Right renal cortex interstitium (tissue), 3 donors: ENCODE results near the gene IL9. TPM values are rescaled to one million over a fixed set of nuclear protein-coding genes. Genes with fewer than 3 reads are reported as not detected.
A peak's percentile ranks its signal among the peaks of the same experiment; 100 is the strongest.

ENCODE experiments used
- DNase-seq, 3 donors: peaks; one replicate each; pipeline ENCODE4 v3.0.0-alpha.2; 2013; ENCODE audit warnings: low read depth in 3 of 3, low spot score in 2 of 3
- polyA plus RNA-seq, 3 donors: library from polyadenylated mRNA; unstranded; fragments of 120-200 nt; gene quantifications; one replicate each; pipeline ENCODE4 v1.2.1, GENCODE V29; 2013; ENCODE audit not compliant: insufficient read length in 3 of 3

IL9 gene
- not detected for polyA plus RNA-seq

DNA sequence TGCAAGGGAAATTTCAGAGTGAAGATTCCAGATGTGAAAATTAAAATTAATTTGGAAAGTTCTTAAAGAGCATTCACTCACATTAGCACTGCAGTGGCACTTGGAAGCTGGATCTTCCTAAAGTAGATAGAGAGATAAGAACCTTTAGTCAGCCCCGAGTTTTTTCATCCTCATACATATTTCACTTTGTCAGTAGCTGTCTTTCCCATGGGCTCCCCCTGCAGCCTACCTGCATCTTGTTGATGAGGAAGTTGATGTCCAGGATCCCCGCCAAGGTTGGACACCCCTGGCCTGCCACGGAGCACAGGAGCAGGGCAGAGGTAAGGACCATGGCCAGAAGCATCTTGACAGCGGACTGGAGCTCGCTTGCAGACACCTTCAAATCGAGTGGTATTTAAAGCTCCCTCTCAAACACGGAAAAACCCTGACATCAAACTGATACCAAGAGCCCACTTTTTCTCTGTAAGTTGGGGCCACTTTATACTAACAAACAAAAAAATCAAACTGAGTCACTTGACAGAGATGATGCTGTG lies at the start of gene IL9:
Gene IL9, minus strand, starts transcription at position 368 of the 533 bp plus-strand sequence. Its CDS starts 25 bp downstream, at position 343.
- no peak for DNase-seq

DNA sequence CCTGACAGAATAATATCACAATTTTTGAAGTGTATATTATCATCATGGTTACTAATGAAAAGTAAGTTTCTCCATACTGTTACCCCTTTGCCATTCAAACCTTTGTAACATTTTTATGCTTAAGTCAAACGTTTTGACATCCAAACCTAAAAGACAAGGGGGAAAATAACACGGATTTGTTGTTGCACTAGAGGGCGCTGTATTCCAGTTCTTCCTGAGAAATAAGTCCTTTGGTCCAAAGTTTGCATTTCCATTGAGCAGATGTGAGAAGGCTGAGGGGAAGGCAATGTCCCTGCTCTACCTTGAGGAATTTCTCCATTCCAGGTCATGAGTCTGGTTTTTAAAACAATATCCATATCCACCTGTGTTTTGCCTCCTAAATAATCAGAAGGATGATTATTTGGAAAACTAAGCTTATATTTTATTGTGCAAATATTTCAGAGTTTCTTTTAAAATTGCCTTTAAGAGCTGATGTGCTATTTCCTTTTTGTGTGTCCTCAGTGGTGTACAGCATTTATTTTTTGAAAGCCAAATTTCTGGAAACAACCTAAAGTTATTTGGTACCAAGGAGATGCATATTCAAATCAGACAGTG lies 49.4 kb upstream of the IL9 start:
- peak; percentile 59 to 61 (median 59) for DNase-seq

DNA sequence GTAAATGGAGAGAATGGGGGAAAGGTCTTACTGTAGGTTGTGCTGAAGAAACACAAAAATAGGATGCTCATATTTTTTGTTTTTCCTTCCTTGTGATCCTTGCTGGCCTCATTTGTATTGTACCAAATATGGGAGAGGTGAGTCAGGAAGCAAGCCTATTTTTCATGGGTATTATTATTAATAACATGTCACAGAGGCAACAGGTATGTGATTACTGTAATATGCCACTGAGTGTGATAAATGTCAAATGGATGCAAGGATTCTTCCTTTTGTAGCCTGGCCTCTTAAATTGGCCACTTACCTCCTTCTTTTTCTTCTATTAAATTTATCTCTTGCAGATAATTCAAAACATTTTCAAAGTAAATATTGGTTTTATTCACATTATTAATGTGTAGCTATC lies 48.9 kb upstream of the IL9 start:
- DNase-seq, result no peak

DNA sequence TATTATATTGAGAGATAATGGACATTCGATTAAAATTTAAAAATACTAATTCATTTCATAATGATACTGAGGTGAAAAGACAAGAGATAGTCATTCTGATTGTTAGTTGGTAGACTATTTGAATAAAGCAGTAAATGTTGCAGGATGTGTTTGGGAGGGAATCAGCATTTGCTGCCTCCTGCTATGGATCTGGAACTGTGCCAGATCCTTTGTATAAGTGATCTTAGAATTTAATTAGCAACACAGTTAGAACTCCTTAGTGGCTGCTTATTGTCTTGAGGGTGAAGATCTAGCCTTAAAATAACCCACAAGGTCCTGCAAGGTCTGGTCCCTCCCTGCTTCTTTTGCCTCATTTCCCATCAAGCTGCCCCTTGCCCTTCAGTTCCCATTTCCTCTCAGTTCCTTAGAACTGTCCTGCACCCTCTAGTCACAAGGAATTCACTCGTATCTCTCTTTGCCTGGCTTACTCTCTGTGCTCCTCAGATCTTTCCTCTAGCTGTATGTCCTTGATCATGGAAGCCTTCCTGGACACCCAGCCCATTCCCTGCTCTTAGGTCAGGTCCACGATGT lies 46.6 kb upstream of the IL9 start:
- DNase-seq, result no peak

DNA sequence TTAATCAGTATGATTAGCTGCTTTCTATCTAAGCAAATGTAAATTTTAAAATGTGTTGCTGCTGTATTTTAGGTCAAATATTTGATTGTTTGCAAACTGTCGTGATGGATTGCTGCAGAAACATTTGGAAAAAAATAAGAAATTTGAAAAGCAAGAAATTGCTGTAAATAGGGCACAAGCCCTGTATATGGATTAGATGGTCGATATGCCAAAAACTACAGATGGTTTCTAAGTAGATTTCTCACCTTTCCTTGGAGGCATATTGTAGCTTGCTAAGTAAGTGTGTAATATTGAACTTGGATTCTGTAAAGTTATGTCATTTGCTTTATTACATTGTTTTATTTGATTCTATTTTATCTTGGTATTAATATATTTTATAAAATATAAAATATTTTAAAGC lies 46.1 kb upstream of the IL9 start:
- no peak for DNase-seq

DNA sequence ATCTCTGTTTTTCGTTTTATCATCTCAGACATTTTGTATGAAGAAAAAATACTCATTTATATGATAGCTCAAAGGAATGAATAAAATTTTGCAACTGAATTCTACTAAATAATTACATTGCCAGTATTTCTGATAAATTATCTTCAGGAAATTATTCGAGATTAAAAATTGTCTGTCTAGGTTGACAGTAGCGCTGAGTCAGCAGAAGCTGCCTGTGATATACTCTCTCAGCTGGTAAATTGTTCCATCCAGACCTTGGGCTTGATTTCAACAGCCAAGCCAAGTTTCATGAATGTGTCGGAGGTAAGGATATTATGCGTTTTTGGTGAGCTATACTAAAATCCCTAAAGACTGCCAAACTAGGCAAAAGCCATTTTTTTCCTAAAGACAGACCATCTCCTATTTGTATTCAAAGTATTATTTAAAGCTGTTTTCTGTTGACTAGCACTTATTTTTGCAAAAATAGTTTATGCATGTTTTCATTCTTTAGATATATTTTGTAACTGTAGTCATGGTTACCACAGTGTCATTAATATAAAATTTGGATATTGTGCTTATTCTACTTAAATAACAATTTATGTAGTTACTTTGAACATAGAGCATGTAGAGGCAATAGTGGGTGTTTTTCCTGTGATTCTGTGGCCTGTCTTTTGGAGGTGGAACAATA lies 41.7 kb upstream of the IL9 start:
- no peak for DNase-seq

DNA sequence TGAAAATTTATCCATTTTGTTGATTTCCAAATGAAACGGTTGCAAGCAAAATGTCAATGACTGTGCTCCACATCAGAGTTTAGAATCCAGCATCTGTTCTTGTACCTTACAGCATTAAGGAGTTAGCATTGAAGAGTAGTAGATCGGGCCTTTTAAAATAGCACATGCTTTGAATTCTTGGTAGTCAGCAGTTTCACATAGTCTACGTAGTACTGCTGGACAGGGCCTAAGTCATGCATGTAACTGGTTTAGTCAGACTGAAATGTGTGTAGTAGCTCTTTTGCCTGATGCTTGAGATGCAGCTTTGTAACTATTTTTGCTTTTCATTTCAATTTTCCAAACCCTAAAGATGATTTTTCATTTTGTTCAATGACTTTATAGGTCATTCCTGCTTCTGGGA lies 39.3 kb upstream of the IL9 start:
- DNase-seq, result peak in 1 of 3 donors; percentile 19

DNA sequence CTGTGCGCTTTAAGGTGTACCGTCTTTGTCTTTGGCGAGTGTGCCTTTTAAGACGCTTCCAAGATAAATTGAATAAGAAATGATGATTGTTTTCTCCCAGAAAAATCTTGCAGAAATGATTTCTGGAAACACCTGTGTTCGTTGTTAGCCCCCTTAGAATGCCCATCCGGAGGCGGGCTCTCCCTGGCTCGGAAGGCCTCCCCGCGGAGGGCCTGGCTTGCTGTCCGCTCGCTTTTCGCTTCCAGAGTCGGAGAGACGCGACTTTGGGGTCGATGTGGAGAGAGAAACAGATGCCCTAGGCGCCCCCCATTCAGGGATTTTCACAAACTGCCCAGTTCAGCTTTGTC lies 35.3 kb upstream of the IL9 start:
- peak in 1 of 3 donors; percentile 6 for DNase-seq

DNA sequence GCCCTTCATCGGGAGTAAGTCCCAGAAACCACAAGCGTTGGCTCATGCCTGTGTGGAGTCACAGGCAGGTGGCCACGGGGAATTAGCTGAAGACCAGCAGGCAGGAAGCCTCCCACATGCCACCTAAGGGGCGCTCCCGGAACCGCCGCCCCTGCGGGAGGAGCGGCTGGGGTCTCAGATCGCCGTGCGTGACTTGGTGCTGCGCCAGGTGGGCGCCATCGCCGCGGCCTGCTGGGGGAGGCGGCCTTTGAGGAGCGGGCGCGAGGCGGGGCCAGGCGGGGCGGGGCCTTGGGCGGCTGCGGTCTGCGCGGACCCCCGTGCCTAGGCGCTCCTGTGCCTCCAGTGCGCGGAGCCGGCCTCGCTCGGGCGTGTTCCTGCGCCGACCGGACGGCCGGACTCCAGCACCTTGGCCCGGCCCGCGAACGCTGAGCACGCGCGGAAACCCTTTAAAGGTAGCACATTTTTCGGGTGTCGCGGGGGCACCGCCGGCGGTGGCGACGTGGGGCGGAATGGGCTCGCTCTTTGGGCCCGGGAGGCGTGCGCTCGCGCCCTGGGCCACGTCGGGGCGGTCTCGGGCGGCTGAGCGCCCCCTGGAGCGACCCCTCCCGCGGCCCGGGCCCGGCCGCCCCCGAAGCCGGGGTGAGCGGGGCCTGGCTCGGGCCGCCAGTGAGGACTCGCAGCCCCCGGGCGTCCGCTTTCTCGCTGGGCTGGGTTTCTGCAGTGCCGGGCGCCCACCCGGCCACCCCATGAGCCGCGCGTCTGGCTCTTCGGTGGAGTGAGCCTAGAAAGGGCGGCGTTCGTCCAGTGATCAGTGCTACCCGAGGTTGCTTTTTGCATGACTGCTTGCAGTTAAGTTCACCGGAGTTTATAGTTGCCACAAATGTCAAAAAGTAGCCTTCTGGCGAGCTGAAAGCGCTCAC lies 34.6 kb upstream of the IL9 start:
- peak in 2 of 3 donors; percentile 31 to 33 for DNase-seq

DNA sequence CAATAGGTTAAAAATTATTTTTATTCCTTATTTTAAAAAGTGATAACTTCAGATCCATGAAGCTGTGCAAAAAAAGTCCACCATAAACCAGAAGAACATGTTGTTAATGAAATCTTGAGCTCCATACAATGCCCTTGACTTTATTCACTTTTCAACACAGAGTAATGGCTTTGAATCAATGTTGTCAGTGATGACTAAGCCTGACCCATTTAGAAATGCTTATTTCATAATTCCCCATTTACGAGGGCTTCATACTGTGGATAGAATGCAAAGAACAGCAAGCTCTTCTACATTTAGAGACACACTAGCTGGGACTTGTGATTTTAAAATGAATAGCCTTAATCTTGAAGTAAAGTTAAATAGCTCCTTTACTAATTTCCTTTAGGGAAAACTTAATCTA lies 25.7 kb upstream of the IL9 start:
- DNase-seq, result no peak

DNA sequence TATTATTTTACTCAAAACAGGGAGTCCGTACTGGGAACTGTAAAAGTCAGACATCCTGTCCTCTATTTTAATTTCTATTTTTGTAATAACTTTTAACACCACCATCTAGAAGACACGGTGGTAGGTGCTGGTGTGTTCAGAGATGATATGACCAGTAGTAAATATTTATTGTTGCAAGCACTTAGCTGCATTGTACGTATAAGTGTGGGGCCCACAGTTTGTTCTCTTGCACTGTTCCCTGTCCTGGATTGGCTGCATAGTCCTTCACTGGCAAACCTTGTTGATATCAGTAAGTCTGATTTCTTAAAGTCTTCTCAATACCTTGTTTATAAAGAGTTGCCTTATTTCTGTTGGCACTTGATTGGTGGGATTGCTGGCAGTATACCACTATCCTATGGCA lies 24.6 kb upstream of the IL9 start:
- no peak for DNase-seq

DNA sequence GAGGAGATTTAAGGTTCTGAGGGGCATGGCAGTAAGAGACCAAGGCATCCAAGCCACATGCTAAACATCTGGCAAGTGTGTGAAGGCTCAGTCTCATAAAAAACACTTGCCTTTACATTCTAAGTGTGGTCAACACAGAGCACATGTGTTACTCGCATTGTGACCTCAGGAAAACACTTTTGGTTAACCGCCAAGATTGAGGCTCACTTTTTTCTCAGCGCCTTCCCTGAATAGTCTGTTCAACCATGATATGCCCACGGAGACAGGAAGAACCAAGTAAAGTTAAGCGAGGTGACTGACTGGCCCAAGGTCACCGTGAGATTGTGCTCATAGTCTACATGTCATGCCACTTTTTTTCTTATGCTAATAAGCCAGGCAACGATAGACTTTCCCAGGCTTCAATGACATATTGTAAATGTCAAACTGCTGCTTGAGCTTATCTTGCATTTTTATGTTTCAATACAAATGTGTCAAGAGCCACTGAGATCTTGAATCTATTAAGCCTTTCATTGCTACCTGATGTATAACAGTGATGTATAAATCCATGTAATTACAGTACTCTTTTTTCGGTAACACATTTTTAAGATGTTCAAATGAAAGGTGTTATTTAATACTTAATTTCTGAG lies 21.1 kb upstream of the IL9 start:
- no peak for DNase-seq

DNA sequence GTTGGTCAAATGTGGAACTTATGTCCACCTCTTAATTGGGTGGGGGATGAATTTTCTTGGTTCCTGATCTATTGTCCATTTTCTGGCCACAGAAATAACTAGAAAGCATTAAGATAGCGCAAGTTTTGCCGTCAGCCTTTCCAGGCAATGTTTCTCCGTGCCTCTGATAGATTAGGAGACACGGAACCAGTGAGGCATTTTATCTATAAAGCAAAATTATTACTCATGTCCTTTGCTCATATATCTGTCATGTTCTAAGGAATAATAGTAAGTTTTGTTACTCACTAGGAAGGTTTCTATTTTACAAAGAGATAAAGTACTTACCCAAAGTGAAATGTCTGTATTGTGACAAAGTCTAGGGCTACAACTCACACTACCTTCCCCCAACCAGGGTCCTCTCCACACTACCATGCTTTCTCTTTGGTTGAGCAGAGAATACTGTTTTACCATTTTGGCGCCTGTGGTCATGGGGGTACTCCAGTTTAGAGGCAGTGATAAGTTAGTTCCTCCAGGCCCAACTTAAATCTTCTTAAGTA lies 19.9 kb upstream of the IL9 start:
- DNase-seq, result no peak

DNA sequence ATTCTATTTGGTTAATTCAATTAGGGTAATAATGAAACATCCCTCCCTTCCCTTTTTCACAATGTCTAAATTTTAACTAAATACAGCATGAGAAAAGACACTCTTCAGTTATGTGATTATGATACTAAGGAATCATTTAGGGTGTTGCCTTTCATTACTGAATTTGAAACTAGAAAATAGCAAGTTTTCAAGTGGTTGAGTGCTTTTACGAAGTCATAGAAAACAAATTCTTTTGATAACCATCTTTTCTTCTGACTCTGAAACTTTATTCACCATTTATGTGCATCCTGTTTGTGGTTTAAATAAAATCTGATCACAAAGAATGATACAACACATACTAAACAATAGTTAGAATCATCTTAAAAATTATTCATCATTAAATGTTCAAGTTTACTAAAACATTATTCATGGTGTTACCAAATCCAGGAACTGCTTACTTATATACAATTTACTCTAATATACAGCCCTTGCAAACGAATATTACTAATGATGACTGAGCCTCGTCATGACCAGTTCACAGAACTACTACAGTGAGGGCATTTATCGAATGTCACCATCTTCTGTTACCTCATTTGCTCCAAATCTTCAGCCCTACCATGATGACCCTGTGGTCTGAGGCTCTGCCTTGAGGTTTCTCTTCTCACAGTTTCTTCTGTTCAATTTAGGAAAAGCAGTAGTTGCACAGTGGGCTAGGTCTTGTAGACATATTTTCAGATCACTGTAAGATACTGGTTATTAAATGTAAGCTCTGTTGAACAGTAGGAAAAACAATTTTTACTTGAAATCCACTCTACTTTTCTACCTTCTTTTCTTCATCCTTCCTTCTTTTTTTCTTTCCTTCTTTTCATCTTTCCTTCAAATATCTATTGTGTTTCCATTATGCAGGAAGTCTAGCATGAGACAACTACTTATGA lies 18.3 kb upstream of the IL9 start:
- no peak for DNase-seq

DNA sequence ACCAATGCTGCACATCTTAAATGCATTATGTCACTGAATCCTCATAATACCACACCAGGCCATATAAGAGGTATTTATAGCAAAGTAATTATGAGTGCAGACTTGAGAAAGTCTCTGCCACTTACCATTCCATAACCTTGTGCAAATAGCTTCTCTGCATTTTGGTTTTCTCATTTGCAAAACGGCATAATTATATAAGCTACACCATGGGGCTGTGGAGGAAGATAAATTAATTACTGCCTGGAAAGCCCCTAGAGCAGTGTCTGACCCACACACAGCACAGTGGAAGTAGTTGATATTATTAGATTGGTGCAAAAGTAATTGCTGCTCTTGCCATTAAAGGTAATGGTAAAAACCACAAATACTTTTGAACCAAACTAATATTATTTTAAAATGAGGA lies 9.5 kb upstream of the IL9 start:
- no peak for DNase-seq

DNA sequence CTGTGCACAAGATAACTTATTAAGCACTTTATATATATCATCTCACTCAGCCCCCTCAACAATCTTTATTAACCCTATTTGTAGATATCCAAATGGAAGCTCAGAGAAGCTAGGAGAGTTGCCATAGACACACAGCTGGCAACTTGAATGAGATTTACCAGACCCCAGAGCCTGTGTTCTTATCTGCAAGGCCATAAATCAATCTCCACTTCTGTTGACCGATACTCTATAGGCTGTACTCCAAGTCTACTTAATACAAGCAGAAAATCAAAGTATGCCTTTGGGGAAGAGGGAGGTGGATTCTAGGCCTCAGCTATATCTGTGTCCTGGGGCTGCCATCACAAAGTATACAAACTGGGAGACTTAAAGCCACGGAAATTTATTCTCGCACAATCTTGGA lies 6.0 kb upstream of the IL9 start:
- DNase-seq, result no peak

DNA sequence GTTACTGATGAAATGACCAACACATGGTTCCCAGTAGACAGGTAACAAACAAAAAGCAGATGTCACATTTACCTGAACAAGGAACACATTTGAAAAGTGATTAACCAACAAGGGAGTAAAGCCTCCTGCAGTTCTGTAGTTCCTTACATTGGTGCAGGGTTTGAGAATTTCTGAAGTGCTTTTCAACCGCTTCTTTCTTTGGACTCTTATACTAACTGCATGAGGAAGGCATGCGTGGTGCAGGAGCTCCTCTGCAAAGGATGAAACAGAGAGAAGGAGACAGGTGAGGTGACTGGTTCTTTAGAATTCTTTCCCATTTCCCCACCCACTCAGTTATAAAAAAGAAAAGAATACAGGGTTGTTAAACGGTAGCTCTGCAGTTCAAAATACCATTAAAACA lies 4.6 kb upstream of the IL9 start:
- DNase-seq, result no peak

DNA sequence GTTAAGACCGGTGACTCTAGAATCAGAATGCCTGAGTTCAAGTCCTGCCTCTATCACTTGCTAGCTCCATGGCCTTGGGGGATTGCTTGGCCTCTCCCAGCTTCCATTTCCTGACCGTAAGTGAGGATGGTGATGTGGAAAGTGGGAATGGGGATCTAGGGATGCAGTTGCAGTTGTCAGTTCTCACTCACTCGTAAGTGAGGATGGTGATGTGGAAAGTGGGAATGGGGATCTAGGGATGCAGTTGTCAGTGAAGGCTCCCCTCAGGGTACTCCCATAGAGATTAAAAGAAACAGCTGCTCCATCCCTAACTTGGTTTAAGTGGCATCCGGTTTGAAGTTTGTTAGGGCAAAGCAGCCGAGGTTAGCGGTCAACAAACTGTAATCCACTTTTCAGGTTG lies 3.0 kb upstream of the IL9 start:
- DNase-seq, result no peak

DNA sequence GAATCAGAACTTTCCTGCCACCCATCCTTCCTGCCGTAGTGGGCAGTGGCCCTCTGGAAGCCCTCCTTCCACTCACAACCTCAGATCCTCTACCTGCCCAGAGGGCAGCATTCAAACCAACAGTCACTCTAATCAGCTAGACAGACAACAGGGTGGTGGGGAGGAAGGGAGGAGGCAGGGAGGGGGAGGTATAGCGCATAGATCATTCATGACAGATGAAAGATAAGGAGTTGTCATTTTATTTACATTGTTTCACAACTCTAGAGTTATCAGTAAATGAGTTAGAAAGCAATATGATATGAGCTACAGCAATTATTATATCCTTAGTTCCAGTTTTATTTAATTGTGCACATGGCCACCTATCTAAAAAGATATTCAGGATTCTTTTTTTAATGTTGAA lies 852 bp downstream of the IL9 start:
- DNase-seq, result no peak
